HG02885 (cell line): ENCODE results near the gene CD83.
"Not testable (repeated sequence)": the region's sequence is repeated elsewhere in the genome, so short reads cannot be mapped to it uniquely, and the experiment has no call there.

ENCODE experiments used
- ATAC-seq: cut with Tn5 transposase; IDR thresholded peaks from one replicate; pipeline ENCODE4 v1.9.1; 2021; ENCODE audit warnings: mild to moderate bottlenecking; ENCODE audit not compliant: unreplicated experiment, poor library complexity

Gene CD83

DNA sequence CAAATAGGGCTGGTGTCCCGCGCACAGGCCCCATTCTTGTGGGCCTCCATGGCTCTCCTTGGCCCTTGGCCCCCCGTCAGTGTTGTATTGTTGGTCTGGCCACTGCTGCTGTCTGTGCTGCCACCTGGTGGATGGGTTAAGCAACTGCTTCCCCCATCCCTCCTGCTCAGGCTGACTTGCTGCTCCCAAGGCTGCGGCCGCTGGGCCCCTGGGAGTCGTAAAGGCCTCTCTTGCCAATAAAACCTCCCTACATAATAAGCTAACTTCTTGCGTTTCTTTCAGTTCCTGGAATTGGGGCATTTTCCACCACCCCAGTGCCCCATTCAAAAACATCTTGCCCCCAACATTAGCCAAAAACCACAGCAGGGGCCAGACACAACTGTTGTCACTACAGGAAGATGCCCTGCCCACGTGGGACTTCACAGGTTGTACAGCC lies 27.1 kb downstream of the CD83 start:
- ATAC-seq, result peak; percentile 79

DNA sequence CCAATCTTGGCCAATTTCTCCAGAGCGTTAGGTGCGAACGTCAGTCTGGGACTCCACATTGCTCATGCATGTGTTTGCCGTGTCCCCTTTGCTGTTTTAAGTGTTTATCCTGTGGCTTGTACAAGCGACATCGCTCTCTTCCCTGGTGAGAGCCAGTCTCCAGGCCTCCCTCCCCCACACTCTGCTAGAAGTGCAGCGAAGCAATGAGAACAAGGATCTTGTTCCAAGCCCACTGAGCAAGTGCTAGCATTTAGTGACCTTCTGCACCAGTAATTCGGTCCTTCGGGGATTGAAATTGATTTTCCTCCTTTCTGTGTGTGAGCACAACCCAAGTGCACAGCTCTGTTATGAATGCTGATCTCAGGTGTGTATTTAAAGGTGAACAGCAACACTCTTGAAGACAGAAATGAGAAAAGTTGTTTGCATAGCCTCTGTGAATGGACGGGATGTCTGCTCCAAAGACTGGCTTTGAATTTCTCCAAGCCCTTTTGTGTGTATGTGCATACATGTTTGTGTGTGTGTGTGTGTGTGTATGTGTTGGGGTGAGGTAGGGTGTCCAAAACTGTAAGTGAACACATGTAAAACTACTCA lies 29.0 kb downstream of the CD83 start:
- no peak for ATAC-seq

DNA sequence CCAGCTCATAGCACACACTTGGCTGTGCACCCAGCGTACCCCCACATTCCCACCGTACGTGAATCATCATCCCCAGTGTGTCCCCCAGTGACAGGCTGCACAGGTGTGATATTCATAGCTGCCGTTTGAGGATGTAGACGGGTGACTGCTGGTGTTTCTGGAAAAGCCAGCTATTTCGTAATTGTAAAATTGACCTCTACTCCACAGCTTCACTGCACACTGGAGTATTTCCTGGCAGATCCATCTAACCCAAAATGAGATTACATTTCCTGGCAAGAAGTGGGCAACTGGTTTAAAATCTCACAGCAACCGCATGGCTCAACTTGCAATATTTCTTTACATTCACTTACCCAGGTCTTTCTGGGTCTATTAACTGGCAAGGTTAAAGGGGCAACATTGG lies 30.3 kb downstream of the CD83 start:
- ATAC-seq, result no peak

GRCh38 chr6:14148471-14148870 lies 30.9 kb downstream of the CD83 start:
- no peak for ATAC-seq

DNA sequence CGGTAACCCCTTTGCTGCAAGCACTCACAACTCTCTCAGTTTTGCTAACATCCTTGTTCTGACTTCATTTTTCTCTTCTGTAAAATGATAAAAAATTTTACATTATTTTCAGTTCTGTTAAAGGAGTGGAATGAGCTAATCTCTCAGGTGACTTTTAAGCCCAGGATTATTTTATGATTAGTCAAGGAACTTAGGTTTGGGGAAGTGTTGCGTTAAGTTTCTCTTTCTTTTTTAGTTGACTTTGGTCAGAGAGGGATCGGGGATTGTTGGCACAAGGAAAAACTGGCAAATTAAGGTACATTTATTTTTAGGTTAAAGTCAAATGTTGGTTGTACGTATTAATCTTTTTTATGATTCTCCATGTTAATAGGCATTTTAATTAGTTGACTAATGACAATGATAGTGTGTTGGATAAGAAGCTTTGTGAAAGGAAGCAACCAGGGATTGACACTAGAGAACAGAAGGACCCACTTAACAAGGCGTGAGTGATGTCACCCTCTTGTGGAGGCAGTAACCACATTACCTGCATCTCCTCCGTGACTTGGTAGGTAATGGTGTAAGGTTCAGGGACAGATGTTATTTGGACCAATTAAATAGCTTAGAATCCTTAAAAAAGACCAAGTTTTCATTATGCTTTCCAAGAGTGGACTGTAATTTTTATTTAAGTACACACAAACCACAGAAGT lies 31.6 kb downstream of the CD83 start:
- ATAC-seq, result no peak

GRCh38 chr6:14149739-14150130 lies 32.2 kb downstream of the CD83 start:
- no peak for ATAC-seq

DNA sequence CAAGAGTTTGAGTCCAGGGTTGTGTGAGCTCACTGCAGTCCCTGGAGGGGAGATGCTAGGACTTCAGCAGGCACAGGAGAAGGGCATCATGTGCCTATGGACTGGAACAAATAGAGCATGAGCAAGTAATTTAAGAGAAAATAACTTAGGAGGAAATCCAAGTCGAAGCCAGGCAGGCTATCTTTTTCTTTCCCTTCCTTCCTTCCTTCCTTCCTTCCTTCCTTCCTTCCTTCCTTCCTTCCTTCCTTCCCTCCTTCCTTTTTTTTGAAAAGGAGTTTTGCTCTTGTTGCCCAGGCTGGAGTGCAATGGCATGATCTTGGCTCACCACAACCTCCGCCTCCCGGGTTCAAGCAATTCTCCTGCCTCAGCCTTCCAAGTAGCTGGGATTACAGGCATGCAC lies 33.7 kb downstream of the CD83 start:
- ATAC-seq, result not testable (repeated sequence)

GRCh38 chr6:14151773-14152172 lies 34.2 kb downstream of the CD83 start:
- ATAC-seq, result no peak

DNA sequence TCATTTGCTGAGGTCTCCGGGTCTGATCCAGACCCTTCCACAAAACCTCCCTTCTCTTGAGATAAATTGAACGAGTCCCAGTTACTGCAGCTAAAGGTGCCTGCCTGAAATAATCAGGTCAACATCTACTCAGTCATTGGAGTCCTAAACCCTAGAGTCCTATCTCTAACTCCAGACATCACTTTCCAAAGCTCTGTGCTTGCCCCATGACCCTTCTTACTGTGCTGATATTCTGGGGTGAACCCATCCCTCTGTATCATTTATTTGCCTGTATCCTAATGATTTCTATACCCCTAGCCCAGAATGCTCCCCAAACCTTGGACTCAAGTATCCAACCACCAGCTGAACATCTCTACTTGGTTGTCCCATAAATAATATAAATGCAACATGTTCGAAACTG lies 35.7 kb downstream of the CD83 start:
- no peak for ATAC-seq

DNA sequence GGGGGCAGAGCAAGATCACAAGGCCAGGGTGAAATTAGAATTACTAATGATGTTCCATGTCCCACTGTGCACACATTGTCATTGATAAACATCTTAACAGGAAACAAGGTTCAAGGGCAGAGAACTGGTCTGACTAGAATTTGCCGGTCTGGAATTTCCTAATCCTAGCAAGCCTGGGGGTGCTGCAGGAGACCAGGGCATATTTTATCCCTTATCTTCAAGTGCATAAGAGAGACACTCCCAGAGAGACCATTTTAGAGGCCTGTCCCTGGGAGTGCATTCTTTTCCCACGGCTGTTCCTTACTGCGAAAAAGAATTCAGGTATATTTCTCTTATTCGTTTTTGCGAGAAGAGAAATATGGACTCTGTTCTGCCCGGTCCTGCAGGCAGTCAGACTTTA lies 41.5 kb downstream of the CD83 start:
- no peak for ATAC-seq

GRCh38 chr6:14162826-14163225 lies 45.3 kb downstream of the CD83 start:
- no peak for ATAC-seq

DNA sequence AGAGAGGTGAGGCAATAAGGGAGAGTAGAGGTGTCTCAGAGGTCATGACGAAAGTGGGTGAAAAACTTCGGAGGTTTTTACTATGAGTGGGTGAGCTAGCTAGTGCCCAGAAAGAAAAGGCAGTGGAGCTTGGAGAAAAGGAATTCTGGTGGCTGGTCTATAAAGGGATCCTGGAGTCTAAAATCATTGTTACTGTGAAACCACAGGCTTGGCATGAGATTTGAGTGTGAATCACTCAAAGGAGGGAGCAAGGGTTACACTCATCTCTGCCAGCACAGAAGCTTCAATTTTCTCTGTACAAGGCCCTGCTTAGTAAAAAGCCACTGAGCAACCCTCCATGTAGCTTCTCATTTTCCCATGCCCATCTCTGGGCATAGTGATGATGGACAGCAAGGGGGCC lies 47.5 kb downstream of the CD83 start:
- no peak for ATAC-seq

DNA sequence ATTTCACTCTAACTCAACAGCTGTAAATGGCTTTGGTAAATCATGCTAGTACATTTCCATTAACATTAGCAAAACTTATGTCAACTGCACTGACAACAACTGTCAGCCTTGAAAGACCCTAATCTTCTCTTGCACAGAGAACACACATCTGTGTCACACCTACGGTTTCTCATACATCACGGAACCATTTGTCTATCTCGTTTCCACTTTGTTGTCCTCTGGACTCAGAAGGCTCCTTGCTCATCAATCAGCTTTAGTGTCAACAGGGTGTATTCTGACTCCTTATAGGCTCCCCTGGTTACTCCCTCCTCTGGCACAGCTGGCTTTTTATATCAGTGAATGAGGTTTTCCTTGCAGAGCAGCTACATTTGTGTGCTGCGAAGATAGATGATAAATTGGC lies 49.3 kb downstream of the CD83 start:
- ATAC-seq, result no peak

- no peak for ATAC-seq
These were observed 52.6 kb downstream of the CD83 start for GRCh38 chr6:14170128-14170527.

DNA sequence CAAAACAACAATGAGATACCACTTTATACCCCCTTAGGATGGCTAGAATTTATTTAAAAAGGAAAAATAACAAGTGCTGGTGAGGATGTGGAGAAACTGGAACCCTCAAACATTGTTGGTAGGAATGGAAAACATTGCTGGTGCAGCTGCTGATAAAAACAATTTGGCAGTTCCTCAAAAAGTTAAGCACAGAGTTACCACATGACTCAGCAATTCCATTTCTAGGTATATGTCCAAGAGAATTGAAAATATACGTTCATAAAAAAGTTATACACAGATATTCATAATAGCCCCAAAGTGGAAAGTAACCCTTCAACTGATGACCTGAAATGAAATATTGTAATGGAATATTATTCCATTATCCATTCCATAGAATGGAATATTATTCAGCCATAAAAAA lies 55.0 kb downstream of the CD83 start:
- ATAC-seq, result no peak

DNA sequence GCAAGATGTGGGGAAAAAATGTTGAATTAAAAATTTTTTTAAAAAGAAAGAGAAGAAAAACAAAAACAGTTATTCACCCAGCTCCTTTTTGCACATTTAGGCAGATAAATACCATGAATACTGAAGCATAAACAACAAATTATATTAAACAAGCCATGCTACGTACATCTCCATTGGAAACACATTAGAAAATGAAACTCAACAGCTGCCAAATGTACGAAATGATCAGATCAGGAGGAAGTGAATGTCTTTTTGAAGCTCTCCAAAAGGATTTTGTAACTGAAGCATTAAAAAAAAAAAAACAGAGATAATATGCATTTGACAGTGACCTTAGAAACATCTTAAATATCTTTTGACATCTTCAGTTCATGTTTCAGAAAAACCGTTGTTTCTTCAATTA lies 56.7 kb downstream of the CD83 start:
- ATAC-seq, result no peak

- no peak for ATAC-seq
These were observed 57.4 kb downstream of the CD83 start for GRCh38 chr6:14174996-14175395.

DNA sequence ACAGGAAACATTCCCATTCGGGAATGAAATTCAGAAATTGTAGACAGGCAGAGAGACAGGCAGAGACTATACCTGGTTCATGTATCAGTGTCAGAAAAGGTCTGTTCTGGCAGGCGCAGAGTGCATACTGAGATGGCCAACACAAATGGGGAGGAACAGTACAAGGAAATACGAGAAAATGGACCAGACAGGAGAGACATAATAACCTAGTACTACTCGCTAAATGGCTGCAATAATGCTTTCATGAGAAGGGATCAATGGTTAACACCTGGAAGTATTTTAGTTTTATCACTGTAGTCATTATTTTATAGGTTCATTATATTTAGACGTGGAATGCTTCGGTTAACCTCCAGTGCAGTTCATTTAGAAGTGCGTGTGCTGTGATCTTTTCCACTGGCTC lies 58.9 kb downstream of the CD83 start:
- no peak for ATAC-seq

- no peak for ATAC-seq
These were observed 60.0 kb downstream of the CD83 start for GRCh38 chr6:14177413-14178082.

DNA sequence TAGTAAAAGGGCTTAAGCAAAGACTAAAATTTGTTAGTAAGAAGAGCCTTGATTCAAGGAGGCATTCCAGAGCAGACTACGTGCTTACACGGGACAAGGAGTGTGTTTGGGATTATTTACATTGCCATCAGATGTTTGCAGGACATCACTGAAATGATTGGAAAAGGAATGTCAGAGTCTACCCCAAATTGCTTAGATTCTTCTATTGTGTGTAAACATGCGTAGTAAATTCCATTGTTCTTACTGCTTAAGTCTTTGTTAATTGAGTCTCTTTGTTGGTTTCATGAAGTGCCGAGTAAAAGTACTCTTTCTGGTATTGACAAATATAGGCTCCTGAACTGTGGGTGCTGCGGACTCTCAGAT lies 60.5 kb downstream of the CD83 start:
- ATAC-seq, result no peak

DNA sequence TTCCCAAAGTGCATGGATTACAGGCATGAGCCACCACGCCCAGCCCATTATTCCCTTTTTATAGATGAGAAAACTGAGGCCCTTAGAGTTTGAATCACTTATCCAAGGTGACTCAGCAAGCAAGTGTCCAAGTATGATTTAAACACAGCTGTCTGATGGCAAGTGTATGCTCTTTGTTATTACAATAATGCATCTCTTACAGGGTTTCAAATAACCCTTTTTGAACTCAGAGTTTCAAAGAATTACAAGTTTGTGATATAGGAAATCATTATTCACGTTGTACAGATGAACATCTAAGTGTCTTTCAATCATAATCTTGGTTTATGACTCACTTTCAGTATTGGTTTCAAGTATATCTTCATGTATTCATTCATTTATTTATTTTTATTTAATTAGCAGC lies 63.0 kb downstream of the CD83 start:
- no peak for ATAC-seq

- no peak for ATAC-seq
These were observed 65.3 kb downstream of the CD83 start for GRCh38 chr6:14182916-14183315.
